Measurements from ENCODE around the gene RREB1.

RREB1 gene

GRCh38 chr6:7228662-7229375 lies 121.1 kb downstream of the RREB1 start:
- no peak overlapping the region for H3K27ac ChIP-seq (replicated peaks)
- no peak for DNase-seq (ENCODE audit: low read depth in 1 of 2, low spot score in 1 of 2)
- H3K4me3 ChIP-seq (replicated peaks; ENCODE audit: insufficient read depth, low read length) = no peak overlapping the region
- TF ChIP-seq CTCF (IDR thresholded peaks at IDR 0.05; ENCODE audit: insufficient read depth, low read length) (no peak), GABPA (IDR thresholded peaks at IDR 0.05; ENCODE audit: low read depth) (no peak), SPI1 (IDR thresholded peaks at IDR 0.05; ENCODE audit: borderline replicate concordance, low read depth) (no peak), REST (IDR thresholded peaks at IDR 0.05; ENCODE audit: insufficient replicate concordance, low read depth) (no peak), POLR2AphosphoS5 (IDR thresholded peaks at IDR 0.05; ENCODE audit: low read depth) (no peak)
- H3K27me3 ChIP-seq (ENCODE audit: insufficient read depth, poor library complexity, severe bottlenecking) = no peaks in the 10 kb centered on the region

GRCh38 chr6:7229376-7230326 lies 121.9 kb downstream of the RREB1 start:
- TF ChIP-seq CTCF (IDR thresholded peaks at IDR 0.05; ENCODE audit: insufficient read depth, low read length) (no peak), REST (IDR thresholded peaks at IDR 0.05; ENCODE audit: insufficient replicate concordance, low read depth) (no peak), POLR2AphosphoS5 (IDR thresholded peaks at IDR 0.05; ENCODE audit: low read depth) (0 out of 2 replicates have a peak, but pooled peaks have one; percentile 10), SPI1 (IDR thresholded peaks at IDR 0.05; ENCODE audit: borderline replicate concordance, low read depth) (no peak), GABPA (IDR thresholded peaks at IDR 0.05; ENCODE audit: low read depth) (no peak)
- Histone ChIP-seq H3K27me3 (ENCODE audit: insufficient read depth, poor library complexity, severe bottlenecking) (no peaks in the 10 kb centered on the region), H3K27ac (replicated peaks) (no peak overlapping the region), H3K4me3 (replicated peaks; ENCODE audit: insufficient read depth, low read length) (no peak overlapping the region)
- no peak for DNase-seq (ENCODE audit: low read depth in 1 of 2, low spot score in 1 of 2)

GRCh38 chr6:7230327-7230691 lies 122.5 kb downstream of the RREB1 start:
- H3K4me3 ChIP-seq (replicated peaks; ENCODE audit: insufficient read depth, low read length) = no peak overlapping the region
- no peak for TF ChIP-seq CTCF (IDR thresholded peaks at IDR 0.05; ENCODE audit: insufficient read depth, low read length)
- no peak for TF ChIP-seq GABPA (IDR thresholded peaks at IDR 0.05; ENCODE audit: low read depth)
- no peak for TF ChIP-seq SPI1 (IDR thresholded peaks at IDR 0.05; ENCODE audit: borderline replicate concordance, low read depth)
- no peak for TF ChIP-seq POLR2AphosphoS5 (IDR thresholded peaks at IDR 0.05; ENCODE audit: low read depth)
- TF ChIP-seq REST (IDR thresholded peaks at IDR 0.05; ENCODE audit: insufficient replicate concordance, low read depth) = no peak
- H3K27me3 ChIP-seq (ENCODE audit: insufficient read depth, poor library complexity, severe bottlenecking) = no peaks in the 10 kb centered on the region
- no peak for DNase-seq (ENCODE audit: low read depth in 1 of 2, low spot score in 1 of 2)
- no peak overlapping the region for H3K27ac ChIP-seq (replicated peaks)
